Myocyte (in vitro differentiated cells): ENCODE results near the gene TMEM132D. TPM values are rescaled to one million over a fixed set of nuclear protein-coding genes. Genes with fewer than 3 reads are reported as not detected.
A peak's percentile ranks its signal among the peaks of the same experiment; 100 is the strongest.
"Not testable (repeated sequence)": the region's sequence is repeated elsewhere in the genome, so short reads cannot be mapped to it uniquely, and the experiment has no call there.

ENCODE experiments used
- DNase-seq: peaks from one replicate; pipeline ENCODE4 v3.0.0-alpha.2; 2012; ENCODE audit warnings: low read depth
- total RNA-seq: library from RNA; depleted of rRNA; stranded (reverse); fragments of >200 nt; gene quantifications from 2 replicates; pipeline ENCODE4 v1.2.3, GENCODE V29; 2014

Gene TMEM132D
- total RNA-seq, 1 donor from 2014 or later: not detected

DNA sequence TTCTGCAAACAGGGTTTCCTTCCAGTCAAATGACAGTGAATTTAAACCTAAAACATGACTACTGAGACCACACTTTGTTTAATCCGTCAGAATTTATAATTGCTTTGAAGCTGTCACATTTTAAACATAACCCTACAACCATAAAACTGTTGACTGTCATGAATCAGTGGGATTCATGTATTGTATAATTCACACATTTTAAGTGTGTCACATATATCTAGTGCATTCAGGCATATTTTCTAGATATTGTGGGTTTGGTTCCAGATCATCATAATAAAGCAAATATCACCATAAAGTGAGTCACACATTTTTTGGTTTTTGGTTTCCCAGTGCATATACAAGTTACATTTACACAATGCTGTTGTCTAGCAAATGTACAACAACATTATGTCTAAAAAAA, 304.4 kb downstream of the TMEM132D start:
- DNase-seq: no peak

DNA sequence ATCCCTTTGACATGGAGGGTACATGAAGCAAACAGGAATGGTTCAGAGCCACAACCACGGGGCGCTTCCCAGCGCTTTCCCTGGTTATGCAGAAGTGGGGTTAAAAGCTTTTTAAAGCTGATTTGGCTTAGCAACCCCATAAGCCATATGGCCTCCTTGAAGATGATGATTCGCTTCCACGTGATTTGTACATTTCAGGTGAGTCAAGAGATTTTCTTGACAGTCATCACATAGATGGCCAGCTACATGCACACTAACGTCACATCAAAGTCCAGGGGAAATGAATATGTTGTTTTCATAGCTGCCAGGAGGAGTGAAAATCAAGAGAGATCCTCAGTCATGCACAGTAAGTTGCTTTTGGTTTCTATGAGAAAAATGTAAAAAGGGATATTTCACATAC, 309.7 kb downstream of the TMEM132D start:
- no peak for DNase-seq

- DNase-seq: no peak
Measured at GRCh38 chr12:129592449-129592848, 311.4 kb downstream of the TMEM132D start.

DNA sequence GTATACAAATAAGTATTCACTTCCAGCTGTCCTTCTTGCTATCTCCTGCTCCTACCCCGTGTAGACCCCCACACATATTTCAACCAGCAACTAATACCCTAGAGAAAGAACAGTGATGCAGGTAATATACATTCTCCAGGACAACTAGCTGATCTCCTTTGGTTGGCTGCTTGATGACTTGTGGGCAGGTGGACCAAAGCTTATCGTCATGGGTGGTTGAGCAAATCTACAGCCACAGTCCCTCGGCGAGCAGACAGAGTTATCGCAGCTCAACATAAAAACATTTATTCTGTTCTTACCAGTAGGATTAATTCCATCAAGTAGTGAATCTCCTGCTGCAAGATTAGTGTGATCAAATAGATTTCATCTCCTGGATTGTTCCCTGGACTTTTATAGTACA, 314.3 kb downstream of the TMEM132D start:
- no peak for DNase-seq

DNA sequence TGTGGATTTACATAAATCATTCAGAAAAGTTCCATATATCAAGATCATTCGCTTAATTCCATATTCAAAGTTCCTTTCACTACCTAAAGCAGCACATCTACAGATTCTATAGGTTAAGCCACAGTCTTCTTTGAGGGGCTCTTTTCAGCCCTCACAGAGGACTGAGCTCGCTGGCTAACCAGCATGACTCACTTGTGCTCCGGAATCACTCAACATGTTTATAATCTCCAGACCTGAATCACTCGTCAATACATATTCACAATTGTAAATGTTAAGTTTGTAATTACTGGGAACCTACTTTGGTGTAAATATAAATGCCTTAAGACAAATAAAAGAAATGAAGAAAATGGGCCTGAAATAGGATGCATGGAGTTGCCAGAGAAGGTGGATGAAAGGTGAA, 315.7 kb downstream of the TMEM132D start:
- DNase-seq: no peak

DNA sequence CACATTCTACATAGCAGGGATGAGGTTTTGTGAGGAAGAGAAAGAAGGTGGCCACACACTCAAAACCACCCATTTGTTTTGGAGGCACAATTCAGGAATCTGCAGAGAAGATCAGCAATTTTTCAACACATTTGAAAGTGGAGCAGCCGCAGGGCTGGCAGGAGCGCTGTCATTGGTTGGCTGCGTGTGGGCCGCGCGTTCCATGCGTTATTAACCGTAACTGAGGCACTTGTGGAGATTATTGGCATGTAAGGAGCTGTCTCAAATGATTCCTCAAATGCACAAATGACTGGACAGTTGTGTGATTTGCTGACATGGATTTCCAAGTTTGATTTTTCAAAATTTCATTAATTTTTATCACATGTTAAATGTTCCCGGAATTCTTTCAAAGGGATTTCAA, 318.5 kb downstream of the TMEM132D start:
- no peak for DNase-seq

DNA sequence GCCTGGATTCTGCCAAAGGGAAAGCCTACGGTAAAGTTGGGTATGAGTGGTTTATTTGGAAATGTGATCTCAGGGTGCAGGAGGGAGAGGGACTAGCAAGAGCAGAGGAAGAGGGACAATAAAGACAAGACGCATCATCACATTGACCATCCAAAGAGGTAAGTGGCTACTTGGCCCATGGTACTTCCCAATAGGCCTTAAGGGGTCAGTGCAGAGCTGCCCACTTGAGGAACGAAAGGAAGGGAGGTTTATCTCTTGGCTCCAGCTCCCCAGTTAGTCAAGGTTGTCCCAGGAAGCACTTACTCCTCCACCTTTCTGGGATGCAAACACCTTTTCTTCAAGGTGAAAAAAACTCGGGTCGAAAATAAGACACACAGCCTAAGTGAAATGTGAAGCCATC, 323.9 kb downstream of the TMEM132D start:
- no peak for DNase-seq

DNA sequence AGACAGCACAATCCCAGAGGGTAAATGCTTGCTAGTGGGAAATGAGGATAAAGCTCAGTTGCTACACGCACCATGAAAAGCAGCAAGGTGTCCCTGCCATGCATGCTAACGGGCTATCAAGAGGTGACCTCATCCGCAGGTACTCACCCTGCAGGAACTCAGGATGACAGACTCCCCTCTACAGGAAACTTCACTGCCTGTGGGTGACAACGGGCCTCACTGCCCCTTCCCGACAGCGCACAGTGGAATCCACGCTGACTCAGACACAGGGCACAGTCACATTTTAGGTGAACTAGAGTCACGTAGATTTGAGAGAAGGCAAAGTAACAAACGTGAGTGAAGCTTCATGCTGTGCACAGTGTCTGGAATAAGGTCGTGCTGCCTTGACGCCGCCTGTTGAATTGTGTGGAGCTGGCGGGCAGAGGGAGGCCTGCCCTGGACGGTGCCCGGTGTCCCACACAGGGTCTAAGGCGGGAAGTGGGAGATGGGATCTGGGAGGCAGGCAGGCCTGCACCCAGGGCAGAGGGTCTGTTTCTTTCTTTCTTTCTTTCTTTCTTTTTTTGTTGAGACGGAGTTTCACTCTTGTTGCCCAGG, 331.8 kb downstream of the TMEM132D start:
- DNase-seq: no peak

DNA sequence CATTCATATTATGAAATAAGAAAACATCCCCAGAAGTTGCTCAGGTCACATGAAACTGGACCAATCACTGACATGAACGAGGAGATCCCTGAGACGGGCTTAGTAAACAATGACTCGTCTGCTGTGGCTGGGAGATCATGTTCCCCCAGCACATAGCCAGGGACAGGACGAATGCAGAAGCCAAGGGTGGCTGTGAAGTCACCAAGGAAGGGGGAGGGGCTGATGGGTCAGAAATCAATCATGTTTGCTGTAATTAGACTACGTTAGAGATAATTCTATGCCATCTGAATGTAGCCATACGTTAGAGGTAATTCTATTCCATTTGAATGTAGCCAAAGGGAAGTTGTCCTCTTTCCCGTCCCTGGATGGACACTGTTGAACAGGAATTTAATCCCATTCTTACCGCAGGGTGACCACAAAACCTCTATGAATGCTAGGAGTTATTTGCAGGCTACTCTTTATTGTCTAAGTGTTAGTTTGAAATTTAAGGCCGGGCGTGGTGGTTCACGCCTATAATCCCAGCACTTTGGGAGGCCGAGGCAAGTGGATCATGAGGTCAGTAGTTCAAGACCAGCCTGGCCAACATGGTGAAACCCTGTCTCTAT, 332.9 kb downstream of the TMEM132D start:
- peak; percentile 1 for DNase-seq

- no peak for DNase-seq
Measured at GRCh38 chr12:129566800-129567199, 337.0 kb downstream of the TMEM132D start.

GRCh38 chr12:129564768-129565167, 339.1 kb downstream of the TMEM132D start:
- DNase-seq: no peak

DNA sequence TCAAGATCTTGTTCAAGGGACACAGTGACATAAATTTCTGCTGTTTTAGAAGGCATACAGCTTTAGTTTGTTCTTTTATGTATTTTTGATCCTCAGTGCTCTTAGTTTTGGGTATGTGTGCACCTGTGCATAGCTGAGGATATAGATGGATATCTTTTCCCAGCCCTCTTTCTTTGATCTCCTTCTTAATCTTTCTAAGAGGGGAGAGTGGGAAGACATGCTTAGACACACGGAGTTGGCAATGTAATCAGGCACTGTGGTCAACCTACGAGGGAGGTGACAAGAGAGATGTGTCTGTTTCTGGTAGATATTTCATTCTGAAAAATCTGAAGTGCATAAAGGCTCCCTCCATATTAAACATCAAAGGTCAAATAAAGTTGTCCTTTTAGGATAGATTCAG, 340.6 kb downstream of the TMEM132D start:
- DNase-seq: no peak

DNA sequence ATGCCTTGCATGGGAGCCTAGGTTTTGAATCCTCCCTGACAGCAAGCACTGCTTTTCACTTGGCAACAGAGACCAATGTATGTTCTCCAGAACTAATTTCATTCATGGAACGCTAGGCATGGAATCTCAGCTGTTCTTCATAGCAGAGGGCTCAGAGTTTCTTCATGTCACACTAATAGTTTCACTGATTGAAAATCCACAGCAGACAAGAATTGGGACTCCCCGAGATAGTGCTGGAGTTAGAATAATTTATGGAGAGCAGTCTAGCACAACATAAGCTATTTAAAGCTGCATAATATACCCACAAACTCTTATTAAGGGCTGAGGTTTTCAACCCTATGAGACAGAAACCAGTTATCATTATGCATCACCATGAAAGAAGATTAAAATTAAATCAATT, 342.5 kb downstream of the TMEM132D start:
- no peak for DNase-seq

DNA sequence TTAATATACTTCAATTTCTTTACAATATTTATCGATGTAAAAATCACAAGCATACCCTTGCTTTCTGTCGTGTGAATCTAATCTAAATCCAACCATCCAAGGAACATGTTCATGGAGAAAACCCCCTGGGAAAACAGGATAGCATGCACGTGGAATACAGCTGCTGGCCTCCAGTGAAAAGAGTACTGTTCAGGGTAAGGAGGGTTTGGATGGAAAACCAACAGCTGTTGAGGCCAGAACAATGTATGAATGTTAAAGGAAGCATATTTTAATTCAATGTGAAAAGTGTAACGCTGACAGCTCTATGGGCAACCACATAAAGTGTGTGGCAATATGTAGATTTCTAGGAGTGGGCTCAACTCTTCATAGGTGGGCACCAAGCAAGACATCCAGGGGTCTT, 344.0 kb downstream of the TMEM132D start:
- DNase-seq: no peak

DNA sequence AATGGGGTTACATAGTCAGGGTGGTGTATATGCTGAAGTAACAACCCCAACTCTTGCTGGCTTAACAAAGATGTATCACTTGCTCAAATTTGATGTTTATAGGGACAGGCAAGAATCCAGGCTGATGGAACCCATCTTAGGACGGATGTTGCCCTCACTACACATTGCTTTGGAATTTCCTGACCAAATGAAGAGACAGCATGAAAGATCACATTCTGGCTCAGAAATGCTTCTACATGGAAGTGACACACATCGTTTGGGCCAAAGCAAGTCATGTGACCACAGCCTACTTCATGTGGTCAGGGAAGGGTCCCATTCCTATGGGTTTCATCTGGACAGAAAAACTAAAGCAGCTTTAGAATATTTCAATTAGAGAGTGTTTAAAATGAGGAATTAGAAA, 345.8 kb downstream of the TMEM132D start:
- DNase-seq: no peak

DNA sequence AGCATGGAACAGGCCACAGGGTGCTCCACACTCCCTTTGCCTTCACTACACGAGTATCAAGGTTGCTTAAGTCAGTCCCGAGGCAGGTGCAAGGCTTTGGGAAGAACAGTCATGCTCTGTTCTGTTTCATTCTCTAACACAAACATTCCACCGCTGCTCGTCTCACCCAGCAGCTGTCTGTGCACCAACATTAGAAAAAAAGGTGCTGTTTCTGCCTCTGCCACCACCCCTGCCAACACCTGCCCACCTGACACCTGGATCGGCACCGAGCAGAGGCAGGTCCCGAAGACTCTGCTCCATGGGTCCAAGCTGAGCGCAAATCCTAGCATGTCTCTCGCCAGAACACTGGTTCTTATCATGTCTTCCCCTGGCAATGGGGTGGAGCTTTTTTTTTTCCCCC, 347.7 kb downstream of the TMEM132D start:
- no peak for DNase-seq

- no peak for DNase-seq
Measured at GRCh38 chr12:129552996-129553750, 350.7 kb downstream of the TMEM132D start.

GRCh38 chr12:129551441-129551840, 352.4 kb downstream of the TMEM132D start:
- DNase-seq: no peak

- DNase-seq: no peak
Measured at GRCh38 chr12:129550353-129550752, 353.5 kb downstream of the TMEM132D start.

DNA sequence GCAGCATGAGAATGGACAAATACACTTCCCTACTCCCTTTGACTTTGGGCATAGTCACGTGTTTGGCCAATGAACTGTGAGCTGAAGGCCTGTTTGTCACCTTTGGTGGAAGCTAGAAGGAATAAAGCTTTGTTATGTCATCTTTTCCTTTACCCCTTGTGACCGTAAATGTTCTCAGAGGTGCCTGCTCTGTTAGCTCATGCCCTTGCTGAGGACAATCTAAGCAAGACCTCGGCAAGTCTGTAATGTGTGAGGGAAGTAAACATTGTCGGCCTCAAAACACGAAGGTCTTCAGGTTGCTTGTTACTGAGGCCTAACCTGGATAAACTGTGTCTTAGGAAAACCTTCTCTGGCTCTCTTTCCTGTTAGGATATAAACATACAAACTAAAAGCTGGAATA, 354.2 kb downstream of the TMEM132D start:
- DNase-seq: no peak

- not testable (repeated sequence) for DNase-seq
Measured at GRCh38 chr12:129549020-129549419, 354.8 kb downstream of the TMEM132D start.

DNA sequence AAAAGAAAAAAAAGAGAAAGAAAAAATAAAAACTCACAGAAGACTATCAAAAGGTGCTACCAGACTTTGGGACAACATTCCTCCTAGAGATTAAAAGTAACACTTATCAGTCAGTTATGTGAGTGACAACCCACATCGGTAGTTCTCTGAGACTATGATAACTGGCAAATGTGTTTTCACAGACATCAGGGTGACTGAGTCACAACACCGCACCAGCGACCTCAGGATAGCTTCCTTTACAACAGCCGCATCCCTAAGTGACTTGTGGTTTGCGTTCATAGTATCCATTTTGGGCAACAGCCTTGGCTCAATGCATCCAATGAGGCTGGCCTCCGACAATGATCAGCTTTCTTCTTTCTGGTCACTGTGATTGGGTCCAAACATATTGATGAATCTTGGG, 359.1 kb downstream of the TMEM132D start:
- DNase-seq: no peak

- DNase-seq: no peak
Measured at GRCh38 chr12:129540954-129541353, 362.9 kb downstream of the TMEM132D start.
